GM19351 (cell line): ENCODE measurements around the gene SYT8.
"Not testable (repeated sequence)": the region's sequence is repeated elsewhere in the genome, so short reads cannot be mapped to it uniquely, and the experiment has no call there.

Experiments used
- ATAC-seq: cut with Tn5 transposase; IDR thresholded peaks from one replicate; pipeline ENCODE4 v1.9.1; 2021; ENCODE audit warnings: mild to moderate bottlenecking, moderate library complexity; ENCODE audit not compliant: unreplicated experiment

Gene SYT8

GRCh38 chr11:1883346-1884302 lies 48.8 kb downstream of the SYT8 start:
- no peak for ATAC-seq

- ATAC-seq: no peak
Observed at GRCh38 chr11:1884303-1884700, 49.5 kb downstream of the SYT8 start.

GRCh38 chr11:1886551-1886950 lies 51.8 kb downstream of the SYT8 start:
- not testable (repeated sequence) for ATAC-seq
